DMS153 treated with DMSO at 0.1 percent for 48 hours (cell line): ENCODE measurements around the gene SYPL2.
A peak's percentile ranks its signal among the peaks of the same experiment; 100 is the strongest.
"Not testable (repeated sequence)": the region's sequence is repeated elsewhere in the genome, so short reads cannot be mapped to it uniquely, and the experiment has no call there.

Source experiments
- DNase-seq: peaks from one replicate; lab custom pipeline; 2025; ENCODE audit not compliant: unreplicated experiment; lab: John Stamatoyannopoulos, UW

Gene SYPL2

GRCh38 chr1:109466452-109467300 lies at the start of gene SYPL2:
Gene SYPL2 (plus strand): TSS chr1:109466546. CDS start chr1:109466844, 298 bp downstream.
- DNase-seq: no peak

GRCh38 chr1:109423498-109423897 lies 42.8 kb upstream of the SYPL2 start:
- DNase-seq: no peak

DNA sequence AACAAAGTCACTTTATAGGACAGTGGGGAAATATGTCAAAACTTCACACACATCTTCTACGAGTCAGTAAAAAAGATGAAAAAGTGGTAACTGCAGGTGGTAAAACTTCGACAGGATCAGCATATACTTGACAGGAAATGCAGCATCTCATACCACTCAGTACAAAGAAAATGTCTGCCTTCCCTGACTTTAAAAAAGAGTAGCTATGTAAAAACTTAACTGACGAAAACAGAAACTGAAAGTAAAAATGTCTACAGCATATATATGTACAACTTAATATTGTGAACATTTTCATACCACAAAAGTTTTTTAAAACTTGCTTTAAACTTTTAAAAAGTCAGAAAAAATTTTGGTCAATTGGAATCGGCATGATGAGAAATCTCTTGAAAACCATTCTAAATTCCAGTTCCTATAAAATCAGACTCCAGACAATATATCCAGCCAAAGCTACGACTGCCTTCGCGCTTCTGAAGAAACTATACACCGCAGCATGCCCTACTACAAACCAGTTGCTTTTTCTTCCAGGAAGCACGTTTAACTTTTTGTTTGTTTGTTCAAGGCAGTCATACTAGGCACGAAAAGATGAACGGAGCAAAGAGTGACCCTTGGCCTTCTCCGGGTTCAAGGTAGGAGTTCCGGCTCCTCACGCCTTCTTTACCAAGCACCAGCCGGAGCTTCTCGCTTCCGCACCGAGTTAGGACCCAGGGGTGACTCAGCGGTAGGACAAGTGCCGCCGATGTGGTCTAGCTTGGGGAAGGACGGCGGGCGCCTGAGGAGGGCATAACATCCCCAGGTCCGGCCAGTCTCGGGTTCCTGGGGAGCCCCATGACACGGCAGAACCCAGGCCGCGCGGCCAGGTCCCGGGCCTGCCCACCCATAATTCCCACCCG lies 40.7 kb upstream of the SYPL2 start:
- DNase-seq: no peak

- peak; percentile 97 for DNase-seq
Measured at GRCh38 chr1:109426281-109427170, 39.8 kb upstream of the SYPL2 start, which contains the start of gene PSMA5. Gene PSMA5 (minus strand): TSS chr1:109426448. CDS start chr1:109426330, 118 bp downstream.

DNA sequence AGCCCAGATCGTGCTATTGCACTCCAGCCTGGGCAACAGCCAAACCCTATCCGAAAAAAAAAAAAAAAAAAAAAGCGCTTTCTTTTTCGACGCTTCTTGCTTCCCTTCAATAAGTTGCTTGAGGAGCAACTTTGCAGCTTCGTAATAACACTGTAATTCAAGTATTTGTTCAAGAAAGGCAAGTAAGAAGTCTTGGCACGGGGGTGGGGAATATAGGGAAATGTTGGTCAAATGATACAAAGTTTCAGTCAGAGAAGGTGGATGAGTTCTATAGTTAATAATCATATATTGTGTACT lies 39.2 kb upstream of the SYPL2 start:
- DNase-seq: no peak

DNA sequence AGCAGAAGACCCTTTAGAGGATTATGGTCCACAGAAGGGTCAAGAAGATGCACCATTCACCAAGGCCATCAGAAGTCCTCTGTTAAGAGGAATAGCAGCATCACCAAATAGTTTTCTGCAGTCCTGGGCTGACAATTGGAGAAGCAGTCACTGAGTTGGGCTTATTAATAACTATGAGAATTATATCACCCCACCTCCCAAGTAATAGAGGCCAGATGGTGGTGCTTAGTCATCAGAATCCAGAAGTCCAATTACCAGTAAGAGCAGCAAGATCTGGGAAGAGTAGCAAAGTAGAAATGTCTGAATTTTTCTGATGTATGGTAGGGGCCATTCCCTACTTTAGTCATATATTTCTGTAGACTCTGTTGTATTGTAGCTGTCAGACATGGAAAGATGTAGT lies 34.0 kb upstream of the SYPL2 start:
- no peak for DNase-seq

- DNase-seq: no peak
Measured at GRCh38 chr1:109433322-109433721, 33.0 kb upstream of the SYPL2 start.

DNA sequence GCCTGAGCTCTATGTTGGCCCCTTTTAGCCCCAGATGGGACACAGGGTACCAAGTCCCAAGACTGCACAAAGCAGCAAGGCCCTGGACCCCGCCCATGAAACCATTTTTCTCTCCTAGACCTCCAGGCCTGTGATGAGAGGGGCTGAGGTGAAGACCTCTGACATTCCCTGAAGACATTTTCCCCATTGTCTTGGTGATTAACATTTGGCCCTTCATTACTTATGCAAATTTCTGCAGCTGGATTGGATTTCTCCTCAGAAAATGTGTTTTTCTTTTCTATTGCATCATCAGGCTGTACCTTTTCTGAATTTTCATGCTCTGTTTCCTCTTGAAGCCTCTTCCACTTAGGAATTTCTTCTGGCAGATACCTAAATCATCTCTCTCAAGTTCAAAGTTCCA lies 31.9 kb upstream of the SYPL2 start:
- no peak for DNase-seq

- no peak for DNase-seq
Measured at GRCh38 chr1:109438798-109439297, 27.5 kb upstream of the SYPL2 start.

- DNase-seq: no peak
Measured at GRCh38 chr1:109441069-109441468, 25.3 kb upstream of the SYPL2 start.

DNA sequence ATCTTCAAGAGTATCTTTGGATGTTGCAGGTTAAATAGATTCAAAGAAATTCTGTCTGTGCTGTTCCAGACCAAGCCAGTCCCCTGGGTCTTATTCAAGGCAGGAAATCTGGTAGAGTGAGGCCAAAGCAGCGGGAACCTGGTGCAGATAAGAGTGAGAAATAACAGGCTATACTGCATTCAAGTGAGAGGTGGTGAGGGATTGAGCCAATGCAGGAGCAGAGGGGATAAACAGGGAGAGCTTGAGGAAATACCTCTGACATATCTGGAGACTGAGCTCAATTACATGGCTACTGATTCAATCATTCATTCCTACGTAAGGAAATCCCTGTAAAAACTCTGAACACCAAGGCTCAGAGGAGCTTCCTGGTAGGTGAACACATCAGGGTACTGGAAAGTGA lies 22.9 kb upstream of the SYPL2 start:
- no peak for DNase-seq

GRCh38 chr1:109444346-109444745 lies 22.0 kb upstream of the SYPL2 start:
- no peak for DNase-seq

GRCh38 chr1:109445949-109446695 lies 20.2 kb upstream of the SYPL2 start:
- DNase-seq: not testable (repeated sequence)

GRCh38 chr1:109447524-109447923 lies 18.8 kb upstream of the SYPL2 start:
- no peak for DNase-seq

GRCh38 chr1:109454497-109455133 lies 11.7 kb upstream of the SYPL2 start:
- DNase-seq: no peak

DNA sequence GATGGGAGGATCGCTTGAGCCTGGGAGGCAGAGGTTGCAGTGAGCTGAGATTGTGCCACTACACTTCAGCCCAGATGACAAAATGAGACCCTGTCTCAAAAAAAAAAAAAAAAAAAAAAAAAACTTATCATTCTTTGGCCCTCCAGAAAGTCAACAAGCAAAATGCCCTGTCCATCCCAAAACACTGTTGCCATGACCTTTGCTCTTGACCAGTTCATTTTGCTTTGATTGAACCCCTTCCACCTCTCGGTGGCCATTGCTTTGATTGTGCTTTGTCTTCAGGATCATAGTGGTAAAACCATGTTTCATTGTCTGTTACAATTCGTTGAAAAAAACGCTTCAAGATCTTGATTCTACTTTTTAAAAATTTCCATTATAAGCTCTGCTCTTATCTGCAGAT lies 8.5 kb upstream of the SYPL2 start:
- no peak for DNase-seq

- DNase-seq: no peak
Measured at GRCh38 chr1:109466125-109466451, 258 bp upstream of the SYPL2 start.

DNA sequence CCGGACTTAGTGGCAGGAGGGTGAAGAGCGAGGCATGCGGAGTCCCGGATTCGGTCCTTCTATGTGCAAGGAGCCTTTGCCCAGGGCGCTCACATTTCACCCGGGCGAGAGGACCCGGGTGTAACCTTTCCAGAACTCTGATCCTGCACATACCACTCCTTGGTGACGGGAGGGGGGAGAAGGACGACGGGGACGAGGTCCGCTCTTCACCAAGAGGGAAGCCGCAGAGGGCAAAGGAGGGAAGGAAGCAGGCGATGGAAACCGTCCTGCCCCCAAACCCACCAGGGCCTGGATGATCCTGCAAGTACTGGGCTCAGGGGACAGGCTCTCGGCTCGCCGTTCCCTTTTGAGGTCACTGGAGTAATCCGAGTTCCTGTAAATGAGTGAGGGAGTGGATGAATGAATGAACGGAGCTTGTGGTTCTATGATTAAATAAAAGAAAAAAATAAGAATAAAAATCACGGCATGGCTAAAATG lies 993 bp downstream of the SYPL2 start:
- DNase-seq: no peak

- DNase-seq: no peak
Measured at GRCh38 chr1:109468061-109468460, 1.7 kb downstream of the SYPL2 start.

DNA sequence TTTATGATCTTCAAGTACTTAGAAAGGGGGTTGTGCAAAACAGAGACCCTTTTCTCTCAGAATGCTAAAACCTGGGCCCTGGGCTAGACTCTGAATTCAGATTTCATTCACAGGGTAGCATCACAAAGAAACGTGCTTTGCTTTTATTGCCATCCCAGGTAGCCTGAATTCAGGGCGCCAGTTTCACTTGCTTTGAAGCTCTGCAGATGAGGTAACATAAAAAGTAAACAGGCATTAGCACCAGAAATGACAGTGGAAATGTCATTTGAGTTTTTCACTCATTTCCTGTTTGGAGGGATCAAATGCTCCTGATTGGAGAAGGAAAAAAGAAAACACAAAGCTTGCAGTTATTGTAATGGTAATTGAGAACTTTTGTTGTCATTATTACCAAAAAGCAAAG lies 2.6 kb downstream of the SYPL2 start:
- no peak for DNase-seq
